DMS114 treated with DMSO at 0.1 percent for 48 hours (cell line): ENCODE data around the gene SLIT3.

Source experiments
- DNase-seq: peaks from one replicate; lab custom pipeline; 2025; ENCODE audit not compliant: unreplicated experiment; lab: John Stamatoyannopoulos, UW

Gene SLIT3

GRCh38 chr5:168879331-168879730 is 421.6 kb downstream of the SLIT3 start:
- DNase-seq: no peak

GRCh38 chr5:168878135-168878745 is 422.7 kb downstream of the SLIT3 start:
- no peak for DNase-seq

GRCh38 chr5:168877132-168877892 is 423.6 kb downstream of the SLIT3 start:
- DNase-seq: no peak

- DNase-seq: no peak
Observed at GRCh38 chr5:168876419-168876818, 424.5 kb downstream of the SLIT3 start.

- no peak for DNase-seq
Observed at GRCh38 chr5:168875832-168876231, 425.1 kb downstream of the SLIT3 start.

- no peak for DNase-seq
Observed at GRCh38 chr5:168874713-168875380, 426.1 kb downstream of the SLIT3 start.

GRCh38 chr5:168872246-168872645 is 428.7 kb downstream of the SLIT3 start:
- no peak for DNase-seq

- DNase-seq: no peak
Observed at GRCh38 chr5:168870910-168871309, 430.0 kb downstream of the SLIT3 start.

- no peak for DNase-seq
Observed at GRCh38 chr5:168869615-168870227, 431.2 kb downstream of the SLIT3 start.

GRCh38 chr5:168867241-168867640 is 433.7 kb downstream of the SLIT3 start:
- no peak for DNase-seq

- DNase-seq: no peak
Observed at GRCh38 chr5:168865968-168866367, 435.0 kb downstream of the SLIT3 start.

- no peak for DNase-seq
Observed at GRCh38 chr5:168863021-168863420, 437.9 kb downstream of the SLIT3 start.

GRCh38 chr5:168860503-168860902 is 440.4 kb downstream of the SLIT3 start:
- DNase-seq: no peak

GRCh38 chr5:168860081-168860480 is 440.9 kb downstream of the SLIT3 start:
- DNase-seq: no peak

GRCh38 chr5:168859471-168859870 is 441.5 kb downstream of the SLIT3 start:
- DNase-seq: no peak

- DNase-seq: no peak
Observed at GRCh38 chr5:168858994-168859393, 441.9 kb downstream of the SLIT3 start.

- no peak for DNase-seq
Observed at GRCh38 chr5:168858371-168858770, 442.6 kb downstream of the SLIT3 start.

GRCh38 chr5:168853972-168854371 is 447.0 kb downstream of the SLIT3 start:
- DNase-seq: no peak

GRCh38 chr5:168852329-168852728 is 448.6 kb downstream of the SLIT3 start:
- DNase-seq: no peak

GRCh38 chr5:168851902-168852321 is 449.0 kb downstream of the SLIT3 start:
- DNase-seq: no peak

GRCh38 chr5:168850683-168851082 is 450.3 kb downstream of the SLIT3 start:
- no peak for DNase-seq

GRCh38 chr5:168848569-168848968 is 452.4 kb downstream of the SLIT3 start:
- DNase-seq: no peak
